GM18508 (cell line): ENCODE data around the gene COG2.

Experiments
- ATAC-seq: cut with Tn5 transposase; IDR thresholded peaks from one replicate; pipeline ENCODE4 v1.9.1; 2021; ENCODE audit warnings: moderate number of reproducible peaks; ENCODE audit not compliant: insufficient read depth, unreplicated experiment

COG2 gene

GRCh38 chr1:230668227-230668626 lies 25.9 kb downstream of the COG2 start:
- ATAC-seq: no peak

- no peak for ATAC-seq
Measured at GRCh38 chr1:230669543-230669942, 27.3 kb downstream of the COG2 start.

DNA sequence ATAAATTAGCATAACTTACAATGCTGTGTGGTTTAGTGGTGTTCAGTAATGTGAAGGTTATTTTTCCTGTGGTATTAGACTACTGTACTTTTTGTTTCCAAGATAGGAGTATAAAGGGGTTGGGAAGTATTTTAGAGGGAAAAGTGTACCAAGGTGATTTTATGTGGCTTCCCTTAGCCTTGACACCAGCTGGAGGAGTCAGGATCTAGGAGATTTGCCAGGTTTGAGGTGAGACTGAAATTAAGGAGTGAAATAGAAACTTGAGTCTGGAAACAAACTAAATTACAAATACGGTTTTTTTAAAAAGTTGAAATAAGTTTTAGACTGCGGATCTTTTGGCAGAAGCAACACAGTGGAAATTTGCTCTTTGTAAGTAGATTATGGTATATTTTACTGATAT lies 32.3 kb downstream of the COG2 start:
- ATAC-seq: no peak

DNA sequence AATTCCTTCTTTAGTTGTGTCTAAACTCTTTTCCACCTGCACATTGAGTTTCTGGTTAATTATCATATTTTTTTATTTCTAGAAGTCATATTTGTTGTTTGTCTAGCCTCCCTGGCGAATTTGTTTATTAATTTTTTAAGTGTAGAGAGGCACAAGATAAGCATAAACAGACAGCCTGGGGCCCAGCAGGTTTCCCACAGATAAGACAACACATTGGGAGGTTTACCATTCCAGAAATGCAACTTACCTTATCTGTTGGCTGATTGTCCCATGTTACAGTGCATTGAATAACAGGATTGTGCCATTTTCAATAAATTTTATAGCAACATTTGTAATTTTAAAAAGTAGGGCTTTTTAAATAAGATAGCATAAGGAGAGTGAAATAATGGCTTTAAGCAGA lies 34.9 kb downstream of the COG2 start:
- no peak for ATAC-seq

DNA sequence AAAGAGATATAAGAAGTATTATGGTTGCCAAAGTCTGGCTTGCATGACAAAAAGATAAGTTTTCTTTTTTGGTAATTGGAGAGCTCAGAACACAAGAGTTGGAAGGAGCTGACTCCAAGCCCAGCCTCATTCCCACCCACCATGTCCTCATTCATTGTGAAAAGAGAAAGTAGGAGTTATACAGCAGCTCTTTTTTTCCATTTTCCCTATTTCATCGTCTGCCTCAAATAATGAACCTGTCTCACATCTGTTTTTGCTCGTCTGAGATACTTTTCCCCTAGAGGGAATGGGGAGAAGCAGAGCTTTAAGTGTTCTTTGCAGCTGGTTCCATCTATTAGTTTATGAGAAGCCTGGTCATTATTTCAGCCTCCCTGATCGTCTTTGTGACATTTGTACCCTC lies 36.9 kb downstream of the COG2 start:
- no peak for ATAC-seq

DNA sequence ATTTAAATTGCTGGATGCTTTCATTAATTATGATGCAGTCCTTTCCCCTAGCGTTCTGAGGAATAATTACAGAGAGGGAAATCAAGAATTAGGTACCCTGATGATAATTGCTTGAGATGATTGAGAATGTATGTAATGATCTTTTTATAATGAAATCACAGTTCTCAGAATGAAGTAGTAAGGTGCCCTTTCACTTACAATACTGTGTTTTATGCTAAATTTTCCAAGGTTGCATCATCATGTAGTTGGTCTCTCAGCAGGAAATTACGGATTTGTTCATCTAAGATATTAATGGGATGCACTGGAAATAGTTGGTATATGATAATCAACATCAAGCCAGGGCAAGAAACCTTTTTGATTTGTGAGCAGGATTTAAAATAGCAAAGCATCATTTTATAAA lies 37.5 kb downstream of the COG2 start:
- no peak for ATAC-seq

DNA sequence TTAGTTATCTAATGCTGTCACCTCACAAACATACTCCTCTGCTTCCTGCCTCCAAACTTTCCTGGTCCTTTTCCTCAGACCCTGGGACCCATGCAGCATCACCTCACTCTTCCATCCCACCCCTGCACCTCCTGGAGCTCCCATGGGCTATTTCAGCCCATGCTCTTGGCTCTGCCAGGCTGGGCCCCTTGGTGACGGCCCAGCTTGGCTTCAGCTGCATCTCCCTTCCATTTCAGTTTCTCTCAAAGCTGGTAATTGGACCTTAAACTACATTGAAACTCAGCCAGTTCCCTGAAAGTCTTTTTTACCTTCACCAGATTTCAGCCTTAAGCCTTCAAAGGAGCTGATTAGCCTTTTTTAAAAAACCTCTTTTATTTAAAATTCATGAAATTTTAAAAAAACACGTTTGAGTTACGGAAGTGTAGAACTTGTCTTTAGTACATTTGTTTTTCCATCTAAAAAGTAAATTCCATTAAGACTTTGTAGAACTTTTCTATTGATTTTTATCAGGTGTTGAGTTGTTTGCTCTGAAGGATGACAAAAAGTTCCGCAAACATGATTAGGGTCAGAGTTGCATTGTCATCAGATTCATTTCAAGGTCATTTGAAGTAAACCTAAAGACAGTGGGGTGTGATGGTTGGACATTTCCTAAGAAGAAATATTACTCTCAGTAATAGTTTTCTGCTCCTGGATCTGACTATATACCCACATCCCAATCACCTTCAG lies 38.2 kb downstream of the COG2 start:
- no peak for ATAC-seq

GRCh38 chr1:230681599-230681998 lies 39.3 kb downstream of the COG2 start:
- no peak for ATAC-seq

GRCh38 chr1:230682274-230682673 lies 40.0 kb downstream of the COG2 start:
- ATAC-seq: no peak

GRCh38 chr1:230682882-230683610 lies 40.8 kb downstream of the COG2 start:
- no peak for ATAC-seq

GRCh38 chr1:230684146-230684545 lies 41.9 kb downstream of the COG2 start:
- ATAC-seq: no peak

DNA sequence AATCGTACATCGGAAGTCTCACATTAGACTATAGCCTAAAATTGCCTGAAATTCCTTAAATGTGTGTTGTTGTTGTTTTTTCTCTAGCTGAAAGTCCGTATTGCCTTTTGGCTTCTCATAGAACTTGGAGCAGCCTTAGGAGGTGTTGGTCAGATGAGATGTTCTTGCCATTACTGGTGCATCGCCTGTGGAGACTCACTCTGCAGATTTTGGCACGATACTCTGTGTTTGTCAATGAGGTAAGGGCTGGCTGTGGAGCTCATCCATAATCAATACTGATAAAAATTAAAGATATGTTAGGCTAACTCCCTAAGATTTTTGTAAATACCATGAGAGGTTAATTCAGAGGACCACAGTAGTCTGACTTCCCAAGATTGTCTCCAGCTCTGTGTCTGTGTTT lies 42.7 kb downstream of the COG2 start:
- ATAC-seq: no peak

- no peak for ATAC-seq
Measured at GRCh38 chr1:230686747-230687146, 44.5 kb downstream of the COG2 start.

- no peak for ATAC-seq
Measured at GRCh38 chr1:230690101-230690500, 47.8 kb downstream of the COG2 start.

GRCh38 chr1:230691615-230692014 lies 49.3 kb downstream of the COG2 start:
- no peak for ATAC-seq

DNA sequence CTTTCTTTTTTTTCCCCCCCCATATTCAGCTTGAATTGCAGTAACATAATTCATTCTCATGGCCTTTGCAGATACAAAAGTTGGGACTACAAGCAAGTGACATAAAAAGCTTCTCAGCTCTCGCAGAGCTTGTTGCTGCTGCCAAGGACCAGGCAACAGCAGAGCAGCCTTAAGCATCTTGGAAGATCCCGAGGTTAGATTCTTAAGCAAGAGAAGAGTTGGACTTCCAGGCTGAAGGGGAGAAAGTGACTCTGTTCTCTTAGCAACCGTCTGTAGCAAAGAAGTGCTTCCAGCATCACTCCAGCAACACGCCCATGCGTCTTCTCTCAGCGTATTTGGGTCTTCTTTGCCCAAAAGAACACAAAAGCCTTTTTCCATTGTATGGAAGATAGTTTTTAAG lies 50.9 kb downstream of the COG2 start:
- ATAC-seq: no peak

- ATAC-seq: no peak
Measured at GRCh38 chr1:230693777-230694176, 51.5 kb downstream of the COG2 start.

DNA sequence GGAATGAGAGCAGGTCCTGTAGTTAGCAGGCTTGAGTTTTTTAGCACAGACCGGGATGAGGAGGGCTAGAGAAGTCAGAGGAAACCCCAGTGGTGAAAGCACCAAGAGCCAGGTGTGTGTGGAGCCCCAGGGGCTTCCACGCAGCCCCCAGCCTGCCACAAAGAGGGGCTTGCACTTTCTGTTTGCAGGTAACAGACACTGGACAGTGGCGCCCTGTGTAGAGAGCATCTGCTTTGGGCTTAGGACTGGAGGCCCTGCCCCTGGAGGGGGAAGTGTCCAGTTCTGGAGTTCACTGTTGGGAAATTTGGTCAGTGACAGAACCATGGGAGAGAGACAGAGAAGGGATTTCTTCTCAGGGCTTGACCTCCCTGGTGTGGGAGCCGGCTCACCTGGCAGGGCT lies 52.2 kb downstream of the COG2 start:
- no peak for ATAC-seq

DNA sequence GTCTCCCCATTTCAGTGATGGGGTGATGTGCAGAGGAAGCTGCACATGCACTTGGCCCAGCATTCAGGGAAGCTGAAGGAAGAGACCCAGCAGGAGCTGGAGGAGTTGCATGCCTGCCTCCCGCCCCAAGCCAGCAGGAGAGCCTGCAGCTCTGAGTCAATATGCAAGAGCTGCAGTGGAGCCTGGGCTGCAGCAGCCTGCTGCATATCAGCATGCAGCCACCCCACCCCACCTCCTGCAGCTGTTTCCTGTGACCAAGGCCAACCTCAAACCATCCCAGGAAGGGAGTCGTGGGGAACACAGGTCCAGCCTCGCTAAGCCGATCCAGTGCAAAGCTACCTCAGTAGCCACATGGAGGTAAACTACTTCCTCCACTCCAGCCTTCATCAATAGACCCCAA lies 52.7 kb downstream of the COG2 start:
- no peak for ATAC-seq

GRCh38 chr1:230696218-230696617 lies 53.9 kb downstream of the COG2 start:
- no peak for ATAC-seq

DNA sequence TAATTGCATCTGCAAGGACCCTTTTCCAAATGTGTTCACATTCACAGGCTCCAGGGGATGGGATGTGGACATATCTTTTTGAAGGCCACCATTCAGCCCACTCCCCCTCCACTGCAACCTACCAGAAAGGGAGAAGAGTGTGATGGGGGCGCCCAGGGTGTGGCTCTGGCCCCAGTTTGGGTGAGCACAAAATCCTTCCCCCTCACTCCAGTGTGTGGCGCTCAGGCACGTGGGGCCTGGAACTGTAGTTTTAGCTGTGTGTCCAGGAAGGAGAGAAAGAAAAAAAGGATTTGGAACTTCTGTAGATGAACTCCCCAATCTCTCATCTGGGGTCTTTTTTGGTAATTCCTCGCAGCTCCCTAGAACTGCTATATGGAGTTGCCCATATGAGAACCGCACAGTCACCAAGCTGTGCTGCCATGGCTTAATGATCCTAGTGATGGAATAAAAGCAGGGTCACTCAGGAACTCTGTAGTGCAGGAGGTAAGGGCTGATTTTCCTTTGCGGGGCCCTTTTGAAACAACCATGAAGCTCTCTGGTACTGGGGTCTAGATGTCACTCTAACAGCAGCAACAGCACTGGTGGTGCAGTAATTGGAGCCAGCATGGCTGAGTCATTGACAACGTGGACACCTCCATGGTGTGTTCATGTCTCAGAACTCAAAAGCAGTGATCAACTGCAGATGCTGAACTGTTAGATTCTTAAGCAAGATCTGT lies 54.6 kb downstream of the COG2 start:
- no peak for ATAC-seq
